IPS DF 4.7 (cell line): ENCODE data around the gene AXDND1.
"Not testable (repeated sequence)": the region's sequence is repeated elsewhere in the genome, so short reads cannot be mapped to it uniquely, and the experiment has no call there.

Experiments
- DNase-seq: peaks from one replicate; pipeline ENCODE4 v3.0.0-alpha.2; 2013; ENCODE audit warnings: low spot score; ENCODE audit errors: extremely low read depth

Gene AXDND1

GRCh38 chr1:179365342-179366092 is at the start of gene AXDND1:
Gene AXDND1 (plus strand): TSS chr1:179365971. CDS start chr1:179366510, 539 bp downstream.
- peak; percentile 46 for DNase-seq

- DNase-seq = no peak
These were observed 47.3 kb upstream of the AXDND1 start for GRCh38 chr1:179318491-179318890.

- DNase-seq = no peak
These were observed 44.1 kb upstream of the AXDND1 start for GRCh38 chr1:179321533-179322216.

GRCh38 chr1:179322557-179322956 is 43.2 kb upstream of the AXDND1 start:
- no peak for DNase-seq

GRCh38 chr1:179323436-179323835 is 42.3 kb upstream of the AXDND1 start:
- DNase-seq = no peak

- no peak for DNase-seq
These were observed 39.9 kb upstream of the AXDND1 start for GRCh38 chr1:179325836-179326235.

- no peak for DNase-seq
These were observed 39.0 kb upstream of the AXDND1 start for GRCh38 chr1:179326746-179327145.

GRCh38 chr1:179327196-179327595 is 38.6 kb upstream of the AXDND1 start:
- no peak for DNase-seq

GRCh38 chr1:179327679-179328078 is 38.1 kb upstream of the AXDND1 start:
- no peak for DNase-seq

GRCh38 chr1:179329862-179330261 is 35.9 kb upstream of the AXDND1 start:
- DNase-seq = no peak

- DNase-seq = no peak
These were observed 31.3 kb upstream of the AXDND1 start for GRCh38 chr1:179334440-179334839.

- no peak for DNase-seq
These were observed 28.5 kb upstream of the AXDND1 start for GRCh38 chr1:179337288-179337687.

- no peak for DNase-seq
These were observed 27.7 kb upstream of the AXDND1 start for GRCh38 chr1:179337942-179338560.

- no peak for DNase-seq
These were observed 24.9 kb upstream of the AXDND1 start for GRCh38 chr1:179340918-179341317.

GRCh38 chr1:179341943-179342547 is 23.7 kb upstream of the AXDND1 start:
- no peak for DNase-seq

GRCh38 chr1:179342740-179343404 is 22.9 kb upstream of the AXDND1 start:
- no peak for DNase-seq

GRCh38 chr1:179351281-179351680 is 14.5 kb upstream of the AXDND1 start:
- no peak for DNase-seq

- DNase-seq = no peak
These were observed 13.5 kb upstream of the AXDND1 start for GRCh38 chr1:179352236-179352635.

- DNase-seq = no peak
These were observed 12.2 kb upstream of the AXDND1 start for GRCh38 chr1:179353546-179353945.

- DNase-seq = not testable (repeated sequence)
These were observed 4.1 kb upstream of the AXDND1 start for GRCh38 chr1:179361631-179362030.

GRCh38 chr1:179366093-179366800 is 476 bp downstream of the AXDND1 start:
- no peak for DNase-seq
